NT2/D1 (cell line): ENCODE results near the gene POLR1H.

ENCODE experiments used
- DNase-seq: peaks from one replicate; pipeline ENCODE4 v3.0.0-alpha.2; 2011; ENCODE audit warnings: low read depth, low spot score
- H3K27me3 ChIP-seq: 2 replicates; pipeline ENCODE4 v1.6.0; 2011; ENCODE audit warnings: mild to moderate bottlenecking; ENCODE audit not compliant: insufficient read length, insufficient read depth
- H3K36me3 ChIP-seq: 2 replicates; pipeline ENCODE4 v1.6.1; 2011; ENCODE audit warnings: mild to moderate bottlenecking, low read length, mixed read lengths; ENCODE audit not compliant: insufficient read depth, insufficient read length
- H3K4me1 ChIP-seq: 2 replicates; pipeline ENCODE4 v1.5.1; 2011; ENCODE audit not compliant: insufficient read depth, insufficient read length
- H3K4me3 ChIP-seq: 2 replicates; pipeline ENCODE4 v1.5.1; 2011; ENCODE audit warnings: low read depth; ENCODE audit not compliant: insufficient read length
- H3K9ac ChIP-seq: 2 replicates; pipeline ENCODE4 v1.6.0; 2011; ENCODE audit warnings: low read depth; ENCODE audit not compliant: insufficient read length
- H3K9me3 ChIP-seq: 2 replicates; pipeline ENCODE4 v1.5.1; 2011; ENCODE audit warnings: mild to moderate bottlenecking, low read length; ENCODE audit not compliant: insufficient read depth
- SUZ12 ChIP-seq: IDR thresholded peaks from 2 replicates; pipeline ENCODE4 v1.6.1; 2011; ENCODE audit not compliant: insufficient read length, insufficient read depth; ENCODE audit errors: extremely low read depth
- YY1 ChIP-seq: IDR thresholded peaks from 2 replicates; pipeline ENCODE4 v1.6.1; 2011; ENCODE audit not compliant: insufficient read length, insufficient read depth
- ZNF274 ChIP-seq: IDR thresholded peaks from 2 replicates; pipeline ENCODE4 v1.6.1; 2011; ENCODE audit warnings: mild to moderate bottlenecking, low read depth, low read length

The POLR1H gene

DNA sequence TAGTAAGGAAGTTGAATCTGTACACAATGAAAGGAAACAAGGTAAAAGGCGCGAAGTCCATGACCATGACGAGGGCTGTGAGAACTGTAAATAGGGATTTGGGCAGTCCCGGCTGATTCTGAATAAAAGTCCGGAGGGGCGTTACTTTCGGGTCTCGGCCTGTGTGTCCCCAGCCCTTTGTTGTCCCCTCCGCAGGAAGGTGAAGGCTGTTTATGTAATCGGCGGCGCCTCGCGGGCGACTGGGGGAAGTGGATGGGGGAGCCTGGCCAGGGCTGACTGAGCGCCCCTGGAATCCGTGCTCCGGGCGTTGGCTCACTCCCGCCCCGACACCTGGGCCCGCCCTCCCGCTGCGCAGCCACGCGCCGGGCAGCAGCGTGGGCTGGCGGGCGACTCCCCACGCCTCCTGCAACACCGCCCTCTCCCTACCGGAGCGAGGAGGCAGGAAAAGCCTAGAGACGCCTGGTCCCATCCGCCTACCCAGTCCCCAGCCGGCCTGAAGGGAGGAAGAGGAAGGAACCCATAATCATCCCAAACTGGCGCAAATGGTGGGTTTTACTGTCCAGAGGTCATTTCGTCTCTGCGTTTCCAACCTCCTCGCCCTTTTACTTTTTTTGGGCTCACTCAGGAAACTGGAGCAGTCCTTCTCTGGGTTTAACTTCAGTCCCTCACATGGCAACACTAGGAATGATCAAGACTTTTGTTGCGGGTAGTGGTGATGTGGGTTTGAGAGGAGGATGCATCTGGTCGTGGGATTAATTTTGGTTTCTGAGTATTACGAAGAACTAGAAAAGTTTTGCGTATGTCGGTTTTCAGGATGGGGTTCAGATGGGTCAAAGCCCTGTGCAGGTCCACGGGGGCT, 39.7 kb downstream of the POLR1H start:
- DNase-seq = no peak
- no peaks in the 10 kb centered on the region for H3K36me3 ChIP-seq
- peak overlapping the region; percentile 37 for H3K4me3 ChIP-seq
- H3K9me3 ChIP-seq = no peaks in the 10 kb centered on the region
- TF ChIP-seq ZNF274 = no peak
- no peak for TF ChIP-seq YY1
- TF ChIP-seq SUZ12 = no peak
- H3K9ac ChIP-seq = peak overlapping the region; percentile 56
- H3K4me1 ChIP-seq = peaks cover 2% of the 10 kb centered on the region
- peaks cover 45% of the 10 kb centered on the region for H3K27me3 ChIP-seq

GRCh38 chr6:30101444-30102413, 40.7 kb downstream of the POLR1H start:
- Histone ChIP-seq H3K4me1 (peaks cover 2% of the 10 kb centered on the region), H3K36me3 (no peaks in the 10 kb centered on the region), H3K4me3 (peak overlapping the region; percentile 37), H3K27me3 (peaks cover 45% of the 10 kb centered on the region), H3K9me3 (no peaks in the 10 kb centered on the region), H3K9ac (peak overlapping the region; percentile 77)
- TF ChIP-seq ZNF274 (no peak), YY1 (no peak), SUZ12 (no peak)
- peak; percentile 20 for DNase-seq

DNA sequence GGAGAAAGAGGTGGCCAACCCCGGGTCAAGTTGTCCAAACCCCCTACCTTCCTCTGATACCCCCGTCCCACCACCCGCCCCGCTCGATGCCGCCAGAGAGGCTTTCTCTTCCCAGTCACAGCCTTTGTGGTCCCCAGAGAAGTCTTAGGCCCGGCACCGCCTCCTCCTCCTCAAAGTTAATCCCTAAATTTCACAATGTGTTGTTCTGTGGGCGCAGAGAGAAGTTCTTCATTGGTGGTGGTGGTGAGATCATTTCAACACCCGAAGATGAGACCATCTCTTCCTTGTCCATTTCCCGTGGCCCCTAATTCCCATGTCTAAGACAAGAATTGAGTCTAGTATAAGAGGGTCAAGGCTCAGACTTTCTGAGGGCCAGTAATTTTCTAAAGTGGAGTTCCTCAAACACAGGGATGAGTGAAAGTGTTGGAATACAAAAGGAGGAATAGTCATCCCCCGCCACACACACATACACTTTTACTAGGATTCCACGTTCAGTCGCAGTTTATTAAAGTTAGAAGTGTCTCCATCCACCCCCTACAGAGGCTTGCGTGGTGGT, 41.4 kb downstream of the POLR1H start:
- Histone ChIP-seq H3K36me3 (no peaks in the 10 kb centered on the region), H3K4me3 (peak overlapping the region; percentile 24), H3K9me3 (no peaks in the 10 kb centered on the region), H3K4me1 (peaks cover 2% of the 10 kb centered on the region), H3K9ac (peak overlapping the region; percentile 42), H3K27me3 (peaks cover 45% of the 10 kb centered on the region)
- TF ChIP-seq ZNF274 = no peak
- TF ChIP-seq SUZ12 = no peak
- no peak for TF ChIP-seq YY1
- no peak for DNase-seq

DNA sequence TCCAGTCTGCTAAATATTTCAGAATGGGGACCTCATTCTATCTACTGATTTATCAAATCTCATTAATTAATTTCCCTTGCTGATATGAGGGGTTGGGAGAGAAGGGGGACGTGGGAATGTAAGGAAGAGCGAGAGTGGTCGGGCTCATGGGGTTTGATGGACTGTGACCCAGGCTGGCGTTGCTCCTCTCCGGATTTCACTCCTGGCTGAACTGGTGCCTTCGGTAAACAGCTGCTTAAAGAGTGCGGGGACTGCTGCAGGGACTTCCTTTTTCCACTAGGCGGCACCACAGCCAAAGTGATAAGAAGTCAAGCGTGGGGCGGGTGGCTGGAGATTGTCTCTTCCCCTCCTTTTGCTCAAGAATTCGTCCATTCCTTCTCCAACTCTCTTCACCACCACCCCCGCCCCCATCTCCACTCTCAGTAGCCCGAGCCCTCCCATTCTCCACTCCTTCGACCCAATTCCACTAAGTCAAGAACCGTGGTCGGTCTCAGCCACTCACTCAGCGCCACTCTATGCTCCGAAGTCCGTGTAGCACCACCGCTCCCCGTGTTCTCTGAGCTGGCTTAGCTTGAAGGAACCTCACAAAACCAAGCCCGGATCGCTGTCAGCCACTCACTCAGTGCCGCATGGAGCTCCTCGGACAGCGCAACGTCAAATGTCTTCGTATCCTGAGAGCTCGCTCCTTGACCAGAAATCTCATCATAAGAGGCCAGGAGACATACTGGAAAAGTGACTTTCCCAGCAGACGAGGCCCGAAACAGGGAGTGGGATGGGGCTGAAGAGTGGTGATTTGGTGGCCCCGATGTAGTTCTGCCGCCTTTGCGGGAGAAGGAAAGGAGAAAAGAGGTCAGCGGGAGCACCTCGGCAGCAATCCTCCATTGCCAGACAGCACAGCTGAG, 42.2 kb downstream of the POLR1H start:
- peak; percentile 66 for DNase-seq
- Histone ChIP-seq H3K9ac (peak overlapping the region; percentile 28), H3K9me3 (no peaks in the 10 kb centered on the region), H3K27me3 (peaks cover 42% of the 10 kb centered on the region), H3K4me3 (no peak overlapping the region), H3K36me3 (no peaks in the 10 kb centered on the region), H3K4me1 (peaks cover 2% of the 10 kb centered on the region)
- no peak for TF ChIP-seq SUZ12
- TF ChIP-seq ZNF274 = no peak
- TF ChIP-seq YY1 = no peak

DNA sequence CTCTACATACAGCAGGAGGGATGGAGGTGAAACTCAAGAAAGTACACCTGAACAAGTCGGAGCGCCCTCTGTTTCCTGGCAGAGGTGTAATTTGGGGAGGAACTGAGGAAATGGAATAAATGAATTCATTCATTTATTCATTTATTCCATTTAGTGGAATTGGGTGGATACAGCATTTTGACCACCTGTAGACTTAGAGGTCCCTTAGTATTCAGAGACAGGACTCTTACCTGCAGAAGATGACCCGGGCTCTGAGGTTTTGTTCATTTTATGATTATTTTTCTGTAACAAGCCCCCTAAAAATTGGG, 42.8 kb downstream of the POLR1H start:
- Histone ChIP-seq H3K36me3 (no peaks in the 10 kb centered on the region), H3K9me3 (no peaks in the 10 kb centered on the region), H3K9ac (no peak overlapping the region), H3K4me3 (no peak overlapping the region), H3K4me1 (peaks cover 2% of the 10 kb centered on the region), H3K27me3 (peaks cover 37% of the 10 kb centered on the region)
- TF ChIP-seq SUZ12 (no peak), YY1 (no peak), ZNF274 (no peak)
- DNase-seq = no peak

DNA sequence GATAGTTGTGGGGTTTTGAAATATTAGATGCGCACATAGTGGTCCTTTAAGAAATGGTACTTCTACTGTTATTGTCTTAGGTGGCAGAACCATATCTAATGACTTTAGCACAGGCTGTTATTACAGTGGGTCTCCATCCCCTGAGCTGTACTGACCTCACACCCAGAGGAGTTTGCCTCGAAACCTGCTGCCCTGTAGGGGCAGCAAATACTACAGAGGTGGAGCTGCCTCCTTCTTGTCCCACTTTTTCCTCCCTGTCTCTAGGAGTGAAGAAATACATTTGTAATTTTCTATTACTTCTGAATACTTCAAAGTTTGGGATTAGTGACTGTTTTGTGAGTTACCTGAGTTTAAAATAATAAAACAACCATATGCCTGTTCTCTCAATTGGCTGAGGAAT, 43.6 kb downstream of the POLR1H start:
- Histone ChIP-seq H3K4me3 (no peak overlapping the region), H3K4me1 (peaks cover 2% of the 10 kb centered on the region), H3K9ac (no peak overlapping the region), H3K36me3 (no peaks in the 10 kb centered on the region), H3K9me3 (no peaks in the 10 kb centered on the region), H3K27me3 (peaks cover 31% of the 10 kb centered on the region)
- TF ChIP-seq SUZ12 = no peak
- TF ChIP-seq YY1 = no peak
- no peak for DNase-seq
